Activated CD4-positive, alpha-beta T cell treated with anti-CD3 and anti-CD28 coated beads, Interleukin-2, amount 10 ng/mL, durations not matched to agents 24 days and 14 days (primary cell): ENCODE results near the gene MLLT1. TPM values are rescaled to one million over a fixed set of nuclear protein-coding genes. Genes with fewer than 3 reads are reported as not detected.

Experiments
- DNase-seq: peaks from one replicate; pipeline ENCODE4 v3.0.0; 2022
- H3K27ac Mint-ChIP-seq: one replicate; pipeline ENCODE4 v1.8.0; 2022; ENCODE audit warnings: mild to moderate bottlenecking, mixed read lengths
- H3K27me3 Mint-ChIP-seq: one replicate; pipeline ENCODE4 v1.8.0; 2022; ENCODE audit warnings: mixed read lengths
- H3K36me3 Mint-ChIP-seq: one replicate; pipeline ENCODE4 v1.8.0; 2022; ENCODE audit warnings: low read depth, mild to moderate bottlenecking, mixed read lengths
- H3K4me1 Mint-ChIP-seq: one replicate; pipeline ENCODE4 v1.8.0; 2021; ENCODE audit warnings: mixed read lengths
- H3K4me3 Mint-ChIP-seq: one replicate; pipeline ENCODE4 v1.8.0; 2022; ENCODE audit warnings: mild to moderate bottlenecking, moderate library complexity, mixed read lengths
- H3K9me3 Mint-ChIP-seq: one replicate; pipeline ENCODE4 v1.8.0; 2021; ENCODE audit warnings: mixed read lengths
- intact Hi-C: fragments of 100-400 bp; cut with micrococcal nuclease; formaldehyde crosslinking; loops from one replicate; pipeline ENCODE4 v1.15.1; 2023
- total RNA-seq: library from RNA; stranded (reverse); gene quantifications from 2 replicates; pipeline ENCODE4 v1.2.3, GENCODE V29; 2022

The MLLT1 gene
- total RNA-seq, 1 donor from 2014 or later = 74.3 TPM

- intact Hi-C loops = no loop called here
- Mint-ChIP-seq H3K36me3 (peaks cover 8% of the 10 kb centered on the region), H3K27me3 (no peaks in the 10 kb centered on the region), H3K9me3 (no peaks in the 10 kb centered on the region), H3K4me3 (no peak overlapping the region), H3K4me1 (peaks cover 28% of the 10 kb centered on the region), H3K27ac (no peak overlapping the region)
- no peak for DNase-seq
Measured at GRCh38 chr19:6241056-6241455, 38.7 kb downstream of the MLLT1 start.

- intact Hi-C loops = no loop called here
- H3K27ac Mint-ChIP-seq = peak overlapping the region; percentile 10
- H3K4me3 Mint-ChIP-seq = no peak overlapping the region
- peaks cover 8% of the 10 kb centered on the region for H3K36me3 Mint-ChIP-seq
- no peaks in the 10 kb centered on the region for H3K9me3 Mint-ChIP-seq
- H3K27me3 Mint-ChIP-seq = no peaks in the 10 kb centered on the region
- DNase-seq = no peak
- H3K4me1 Mint-ChIP-seq = peaks cover 28% of the 10 kb centered on the region
Measured at GRCh38 chr19:6239871-6240676, 39.7 kb downstream of the MLLT1 start.

GRCh38 chr19:6239401-6239844, 40.4 kb downstream of the MLLT1 start:
- no peak for DNase-seq
- Mint-ChIP-seq H3K27ac (peak overlapping the region; percentile 10), H3K9me3 (no peaks in the 10 kb centered on the region), H3K27me3 (no peaks in the 10 kb centered on the region), H3K4me1 (peaks cover 23% of the 10 kb centered on the region), H3K36me3 (peaks cover 5% of the 10 kb centered on the region), H3K4me3 (no peak overlapping the region)
- intact Hi-C loops = no loop called here

- no peak for DNase-seq
- intact Hi-C loops = no loop called here
- Mint-ChIP-seq H3K4me1 (peaks cover 18% of the 10 kb centered on the region), H3K4me3 (no peak overlapping the region), H3K9me3 (no peaks in the 10 kb centered on the region), H3K27ac (no peak overlapping the region), H3K27me3 (no peaks in the 10 kb centered on the region), H3K36me3 (peaks cover 2% of the 10 kb centered on the region)
Measured at GRCh38 chr19:6238643-6239281, 41.0 kb downstream of the MLLT1 start.

- intact Hi-C loops = no loop called here
- DNase-seq = no peak
- H3K4me3 Mint-ChIP-seq = no peak overlapping the region
- H3K27ac Mint-ChIP-seq = no peak overlapping the region
- H3K27me3 Mint-ChIP-seq = no peaks in the 10 kb centered on the region
- peaks cover 2% of the 10 kb centered on the region for H3K36me3 Mint-ChIP-seq
- H3K4me1 Mint-ChIP-seq = peaks cover 14% of the 10 kb centered on the region
- no peaks in the 10 kb centered on the region for H3K9me3 Mint-ChIP-seq
Measured at GRCh38 chr19:6238256-6238642, 41.5 kb downstream of the MLLT1 start.

- Mint-ChIP-seq H3K4me1 (peaks cover 14% of the 10 kb centered on the region), H3K36me3 (peaks cover 2% of the 10 kb centered on the region), H3K4me3 (no peak overlapping the region), H3K27ac (no peak overlapping the region), H3K9me3 (no peaks in the 10 kb centered on the region), H3K27me3 (no peaks in the 10 kb centered on the region)
- no peak for DNase-seq
- intact Hi-C loops = no loop called here
Measured at GRCh38 chr19:6236310-6237291, 43.2 kb downstream of the MLLT1 start.

GRCh38 chr19:6235031-6235951, 44.5 kb downstream of the MLLT1 start:
- H3K4me3 Mint-ChIP-seq = no peak overlapping the region
- H3K27ac Mint-ChIP-seq = no peak overlapping the region
- H3K4me1 Mint-ChIP-seq = peaks cover 17% of the 10 kb centered on the region
- H3K36me3 Mint-ChIP-seq = peaks cover 8% of the 10 kb centered on the region
- no peak for DNase-seq
- H3K9me3 Mint-ChIP-seq = no peaks in the 10 kb centered on the region
- intact Hi-C loops = no loop called here
- no peaks in the 10 kb centered on the region for H3K27me3 Mint-ChIP-seq

GRCh38 chr19:6234527-6234926, 45.2 kb downstream of the MLLT1 start:
- Mint-ChIP-seq H3K27ac (no peak overlapping the region), H3K36me3 (peaks cover 8% of the 10 kb centered on the region), H3K4me3 (no peak overlapping the region), H3K9me3 (no peaks in the 10 kb centered on the region), H3K4me1 (peaks cover 15% of the 10 kb centered on the region), H3K27me3 (no peaks in the 10 kb centered on the region)
- no peak for DNase-seq
- intact Hi-C loops = no loop called here

- DNase-seq = no peak
- intact Hi-C loops = no loop called here
- Mint-ChIP-seq H3K4me3 (no peak overlapping the region), H3K4me1 (peaks cover 13% of the 10 kb centered on the region), H3K9me3 (no peaks in the 10 kb centered on the region), H3K27me3 (no peaks in the 10 kb centered on the region), H3K36me3 (peaks cover 10% of the 10 kb centered on the region), H3K27ac (no peak overlapping the region)
Measured at GRCh38 chr19:6233827-6234511, 45.8 kb downstream of the MLLT1 start.

GRCh38 chr19:6233056-6233826, 46.5 kb downstream of the MLLT1 start:
- no peak for DNase-seq
- H3K4me1 Mint-ChIP-seq = peaks cover 10% of the 10 kb centered on the region
- H3K36me3 Mint-ChIP-seq = peaks cover 10% of the 10 kb centered on the region
- no peak overlapping the region for H3K4me3 Mint-ChIP-seq
- no peaks in the 10 kb centered on the region for H3K27me3 Mint-ChIP-seq
- H3K27ac Mint-ChIP-seq = no peak overlapping the region
- intact Hi-C loops = no loop called here
- H3K9me3 Mint-ChIP-seq = no peaks in the 10 kb centered on the region

- intact Hi-C loops = no loop called here
- Mint-ChIP-seq H3K4me1 (peaks cover 8% of the 10 kb centered on the region), H3K9me3 (no peaks in the 10 kb centered on the region), H3K27ac (no peak overlapping the region), H3K27me3 (no peaks in the 10 kb centered on the region), H3K36me3 (peaks cover 10% of the 10 kb centered on the region), H3K4me3 (no peak overlapping the region)
- DNase-seq = no peak
Measured at GRCh38 chr19:6232601-6233055, 47.1 kb downstream of the MLLT1 start.

- Mint-ChIP-seq H3K4me3 (no peak overlapping the region), H3K9me3 (no peaks in the 10 kb centered on the region), H3K4me1 (peaks cover 8% of the 10 kb centered on the region), H3K27me3 (no peaks in the 10 kb centered on the region), H3K27ac (peak overlapping the region; percentile 4), H3K36me3 (peaks cover 14% of the 10 kb centered on the region)
- intact Hi-C loops = no loop called here
- no peak for DNase-seq
Measured at GRCh38 chr19:6230991-6231448, 48.8 kb downstream of the MLLT1 start.
